NCI-H526 treated with DMSO at 0.1 percent for 48 hours (cell line): ENCODE results near the gene ERI2.

Experiments used
- DNase-seq: peaks from one replicate; lab custom pipeline; 2025; lab: John Stamatoyannopoulos, UW

ERI2 gene

GRCh38 chr16:20806168-20807050 is at the start of gene ERI2, which contains the start of gene REXO5:
TSS of gene ERI2 (minus strand) at chr16:20806472. CDS start at chr16:20806430, 42 bp downstream.
TSS of gene REXO5 (plus strand) at chr16:20806527. CDS start at chr16:20806954, 427 bp downstream.
- DNase-seq: peak; percentile 75

- no peak for DNase-seq
Observed at GRCh38 chr16:20854963-20855362, 48.7 kb upstream of the ERI2 start.

GRCh38 chr16:20853981-20854620 is 47.8 kb upstream of the ERI2 start:
- DNase-seq: no peak

- DNase-seq: no peak
Observed at GRCh38 chr16:20853143-20853542, 46.9 kb upstream of the ERI2 start.

GRCh38 chr16:20851601-20852000 is 45.3 kb upstream of the ERI2 start:
- no peak for DNase-seq

- DNase-seq: no peak
Observed at GRCh38 chr16:20850981-20851380, 44.7 kb upstream of the ERI2 start.

GRCh38 chr16:20849589-20850390 is 43.5 kb upstream of the ERI2 start:
- DNase-seq: peak; percentile 13

GRCh38 chr16:20847550-20847949 is 41.3 kb upstream of the ERI2 start:
- DNase-seq: no peak

- DNase-seq: no peak
Observed at GRCh38 chr16:20846551-20846950, 40.3 kb upstream of the ERI2 start.

GRCh38 chr16:20846030-20846429 is 39.8 kb upstream of the ERI2 start:
- no peak for DNase-seq

- DNase-seq: no peak
Observed at GRCh38 chr16:20844588-20844987, 38.3 kb upstream of the ERI2 start.

- no peak for DNase-seq
Observed at GRCh38 chr16:20844054-20844453, 37.8 kb upstream of the ERI2 start.

- no peak for DNase-seq
Observed at GRCh38 chr16:20839504-20839903, 33.2 kb upstream of the ERI2 start.

GRCh38 chr16:20838240-20838639 is 32.0 kb upstream of the ERI2 start:
- DNase-seq: no peak

GRCh38 chr16:20833086-20833485 is 26.8 kb upstream of the ERI2 start:
- DNase-seq: no peak

- DNase-seq: no peak
Observed at GRCh38 chr16:20830372-20830771, 24.1 kb upstream of the ERI2 start.

GRCh38 chr16:20829536-20829935 is 23.3 kb upstream of the ERI2 start:
- DNase-seq: no peak

GRCh38 chr16:20826039-20826566 is 19.8 kb upstream of the ERI2 start:
- no peak for DNase-seq

- no peak for DNase-seq
Observed at GRCh38 chr16:20822521-20823325, 16.5 kb upstream of the ERI2 start.

- no peak for DNase-seq
Observed at GRCh38 chr16:20821682-20822081, 15.4 kb upstream of the ERI2 start.

GRCh38 chr16:20818929-20819585 is 12.8 kb upstream of the ERI2 start:
- DNase-seq: no peak
